ENCODE data around the gene TPM4.

TPM4 gene

GRCh38 chr19:16124953-16125352, 48.7 kb downstream of the TPM4 start:
- no peak for TF ChIP-seq CTCF (conservative IDR thresholded peaks at IDR 0.05; ENCODE audit: low read length)

DNA sequence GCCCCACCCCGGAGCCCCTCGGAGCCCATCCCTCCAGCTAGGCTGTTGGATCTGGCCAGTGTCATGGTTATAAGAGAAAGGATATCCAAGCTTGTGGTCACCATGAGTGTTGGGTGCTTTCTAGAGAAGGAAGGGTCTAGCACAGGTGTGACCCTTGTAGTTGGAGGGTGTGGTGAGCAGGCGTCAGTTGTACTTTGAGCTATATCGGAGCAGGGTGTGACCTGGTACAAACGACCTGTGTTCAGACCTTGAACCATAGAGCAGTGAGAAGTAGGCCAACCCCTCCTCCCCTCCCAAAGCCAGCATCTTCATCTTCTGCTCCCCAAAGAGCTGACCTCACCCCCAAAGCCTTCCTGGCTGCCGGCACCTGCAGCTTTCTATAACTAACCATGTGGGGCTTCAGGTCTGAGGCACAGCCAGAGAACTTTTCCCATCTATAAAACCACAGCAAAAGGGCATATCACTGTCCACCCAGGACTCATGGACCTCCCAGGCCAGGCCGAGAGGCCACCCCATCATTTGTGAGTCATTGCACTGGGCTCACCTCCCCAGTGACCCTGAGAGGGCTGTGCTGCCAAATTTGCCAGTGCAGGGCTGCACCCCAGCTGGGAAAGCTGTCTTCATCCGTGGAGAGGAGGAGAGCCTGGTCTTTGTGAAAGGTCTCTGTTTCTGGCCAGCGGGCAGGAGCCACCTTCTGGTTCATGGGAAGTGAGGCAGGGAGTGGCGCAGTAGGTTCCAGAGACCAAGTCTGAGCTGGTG, 49.6 kb downstream of the TPM4 start:
- no peak for TF ChIP-seq CTCF (conservative IDR thresholded peaks at IDR 0.05; ENCODE audit: low read length)
- no peak for DNase-seq (ENCODE audit: low read depth)
- H3K4me3 ChIP-seq (ENCODE audit: low read length): no peak overlapping the region

More at GRCh38 chr19:16124953-16125352, 48.7 kb downstream of the TPM4 start:
- no peak for DNase-seq (ENCODE audit: low read depth)
- H3K4me3 ChIP-seq (ENCODE audit: low read length): no peak overlapping the region

DNA sequence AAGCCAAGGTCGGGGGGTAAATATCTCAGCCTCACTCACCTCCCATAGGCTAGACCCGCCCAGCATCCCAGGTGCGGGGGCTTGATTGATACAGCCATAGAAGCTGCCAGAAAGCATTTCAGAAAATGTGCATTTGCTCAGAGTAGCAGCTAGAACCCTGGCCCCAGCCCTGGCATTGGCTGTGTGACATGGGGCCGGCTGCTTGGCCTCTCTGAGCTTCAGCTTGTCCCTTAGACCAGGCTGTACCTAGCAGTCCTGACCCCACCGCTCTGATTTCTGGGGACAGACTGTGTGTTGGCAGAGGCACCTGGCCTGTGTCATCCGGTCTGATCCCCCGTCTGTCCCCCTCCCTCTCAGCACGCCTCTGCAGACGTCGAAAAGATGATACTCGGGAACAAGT, 50.8 kb downstream of the TPM4 start:
- DNase-seq (ENCODE audit: low read depth): no peak
- no peak for TF ChIP-seq CTCF (conservative IDR thresholded peaks at IDR 0.05; ENCODE audit: low read length)
- no peak overlapping the region for H3K4me3 ChIP-seq (ENCODE audit: low read length)

- TF ChIP-seq CTCF (conservative IDR thresholded peaks at IDR 0.05; ENCODE audit: low read length): no peak
- no peak for DNase-seq (ENCODE audit: low read depth)
- no peak overlapping the region for H3K4me3 ChIP-seq (ENCODE audit: low read length)
These were observed 51.6 kb downstream of the TPM4 start for GRCh38 chr19:16127776-16128371.

DNA sequence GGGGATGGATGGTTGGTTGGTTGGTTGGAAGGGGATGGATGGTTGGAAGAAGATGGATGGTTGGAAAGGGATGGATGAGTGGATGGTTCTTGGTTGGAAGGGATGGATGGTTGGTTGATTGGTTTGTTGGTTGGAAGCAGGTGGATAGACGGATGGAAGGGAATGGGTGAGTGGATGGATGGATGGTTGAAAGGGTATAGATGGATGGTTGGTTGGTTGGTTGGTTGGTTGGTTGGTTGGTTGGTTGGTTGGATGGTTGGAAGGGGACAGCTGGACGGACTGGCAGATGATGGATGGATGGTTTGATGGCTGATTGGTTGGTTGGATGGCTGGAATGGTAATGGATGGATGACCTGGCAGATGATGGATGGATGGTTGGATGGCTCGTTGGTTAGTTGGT, 55.4 kb downstream of the TPM4 start:
- no peak for TF ChIP-seq CTCF (conservative IDR thresholded peaks at IDR 0.05; ENCODE audit: low read length)
- H3K4me3 ChIP-seq (ENCODE audit: low read length): no peak overlapping the region
- DNase-seq (ENCODE audit: low read depth): no peak

DNA sequence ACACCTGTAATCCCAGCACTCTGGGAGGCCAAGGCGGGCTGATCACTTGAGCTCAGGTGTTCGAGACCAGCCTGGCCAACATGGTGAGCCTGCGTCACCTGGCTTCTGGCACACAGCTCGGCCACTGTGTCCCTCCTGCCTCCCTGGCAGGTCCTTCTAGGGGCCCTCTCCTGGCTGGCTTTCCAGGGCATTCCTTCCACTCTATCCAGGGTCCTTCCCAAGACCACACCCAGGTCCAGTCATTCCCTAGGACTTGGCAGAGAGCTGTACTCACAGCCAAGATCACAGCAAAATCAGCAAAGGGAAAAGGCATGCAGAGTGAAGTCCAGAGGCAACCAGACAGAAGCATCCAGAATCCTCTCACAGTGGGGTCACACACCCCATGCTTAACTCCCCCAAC, 57.5 kb downstream of the TPM4 start:
- DNase-seq (ENCODE audit: low read depth): no peak
- no peak for TF ChIP-seq CTCF (conservative IDR thresholded peaks at IDR 0.05; ENCODE audit: low read length)
- no peak overlapping the region for H3K4me3 ChIP-seq (ENCODE audit: low read length)

DNA sequence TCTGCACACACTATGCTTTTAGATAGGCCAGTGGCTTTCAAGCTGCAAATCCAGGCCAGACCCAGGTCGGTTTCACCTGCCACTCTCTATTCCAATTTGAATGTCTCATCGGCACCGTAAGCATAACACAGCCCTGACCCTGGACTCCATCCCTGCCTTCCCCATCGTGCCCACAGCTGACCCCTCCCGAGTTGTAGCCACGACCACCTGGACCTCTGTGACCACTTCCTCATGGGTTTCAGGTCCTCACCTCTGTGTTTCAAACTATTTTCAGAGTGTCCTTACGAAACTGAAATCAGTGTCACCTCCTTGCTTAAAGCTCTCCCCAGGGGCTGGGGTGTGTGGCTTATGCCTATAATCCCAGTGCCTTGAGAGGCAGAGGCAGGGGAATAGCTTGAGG, 58.2 kb downstream of the TPM4 start:
- no peak overlapping the region for H3K4me3 ChIP-seq (ENCODE audit: low read length)
- no peak for TF ChIP-seq CTCF (conservative IDR thresholded peaks at IDR 0.05; ENCODE audit: low read length)
- no peak for DNase-seq (ENCODE audit: low read depth)
